Measurements from ENCODE around the gene DOK5.

The DOK5 gene

GRCh38 chr20:54648421-54649142 lies 173.2 kb downstream of the DOK5 start:
- H3K36me3 ChIP-seq (ENCODE audit: control insufficient read depth, insufficient read depth, low read length), result no peaks in the 10 kb centered on the region
- no peak for TF ChIP-seq CTCF (IDR thresholded peaks at IDR 0.05; ENCODE audit: insufficient read depth, low read length, poor library complexity, severe bottlenecking)
- no peaks in the 10 kb centered on the region for H3K27me3 ChIP-seq (replicated peaks; ENCODE audit: control insufficient read depth, insufficient read depth, low read length)
- DNase-seq (ENCODE audit: extremely low read depth, insufficient read length), result no peak
- H3K4me3 ChIP-seq (replicated peaks; ENCODE audit: low read depth, low read length), result no peak overlapping the region

- DNase-seq (ENCODE audit: extremely low read depth, insufficient read length), result peak; percentile 9
- peak; percentile 86 for TF ChIP-seq CTCF (IDR thresholded peaks at IDR 0.05; ENCODE audit: insufficient read depth, low read length, poor library complexity, severe bottlenecking)
- Histone ChIP-seq H3K27me3 (replicated peaks; ENCODE audit: control insufficient read depth, insufficient read depth, low read length) (no peaks in the 10 kb centered on the region), H3K36me3 (ENCODE audit: control insufficient read depth, insufficient read depth, low read length) (no peaks in the 10 kb centered on the region), H3K4me3 (replicated peaks; ENCODE audit: low read depth, low read length) (no peak overlapping the region)
These were observed 174.1 kb downstream of the DOK5 start for GRCh38 chr20:54649511-54649962.

GRCh38 chr20:54650052-54650719 lies 174.8 kb downstream of the DOK5 start:
- Histone ChIP-seq H3K4me3 (replicated peaks; ENCODE audit: low read depth, low read length) (no peak overlapping the region), H3K36me3 (ENCODE audit: control insufficient read depth, insufficient read depth, low read length) (no peaks in the 10 kb centered on the region), H3K27me3 (replicated peaks; ENCODE audit: control insufficient read depth, insufficient read depth, low read length) (no peaks in the 10 kb centered on the region)
- TF ChIP-seq CTCF (IDR thresholded peaks at IDR 0.05; ENCODE audit: insufficient read depth, low read length, poor library complexity, severe bottlenecking), result no peak
- no peak for DNase-seq (ENCODE audit: extremely low read depth, insufficient read length)

- Histone ChIP-seq H3K36me3 (ENCODE audit: control insufficient read depth, insufficient read depth, low read length) (no peaks in the 10 kb centered on the region), H3K27me3 (replicated peaks; ENCODE audit: control insufficient read depth, insufficient read depth, low read length) (no peaks in the 10 kb centered on the region), H3K4me3 (replicated peaks; ENCODE audit: low read depth, low read length) (no peak overlapping the region)
- no peak for DNase-seq (ENCODE audit: extremely low read depth, insufficient read length)
- TF ChIP-seq CTCF (IDR thresholded peaks at IDR 0.05; ENCODE audit: insufficient read depth, low read length, poor library complexity, severe bottlenecking), result no peak
These were observed 175.9 kb downstream of the DOK5 start for GRCh38 chr20:54651252-54651651.

- TF ChIP-seq CTCF (IDR thresholded peaks at IDR 0.05; ENCODE audit: insufficient read depth, low read length, poor library complexity, severe bottlenecking), result no peak
- Histone ChIP-seq H3K36me3 (ENCODE audit: control insufficient read depth, insufficient read depth, low read length) (no peaks in the 10 kb centered on the region), H3K27me3 (replicated peaks; ENCODE audit: control insufficient read depth, insufficient read depth, low read length) (no peaks in the 10 kb centered on the region; the same call in 1 of the 2 replicates), H3K4me3 (replicated peaks; ENCODE audit: low read depth, low read length) (no peak overlapping the region)
- no peak for DNase-seq (ENCODE audit: extremely low read depth, insufficient read length)
These were observed 179.1 kb downstream of the DOK5 start for GRCh38 chr20:54654450-54654849.
